ENCODE results near the gene RNASEH2A. TPM values are rescaled to one million over a fixed set of nuclear protein-coding genes. Genes with fewer than 3 reads are reported as not detected.
A peak's percentile ranks its signal among the peaks of the same experiment; 100 is the strongest.

Gene RNASEH2A
- polyA plus RNA-seq, 1 experiment, result 11.7 TPM

- ChIA-PET POLR2A (interaction anchor here (0.7 to 2.9 kb wide), 5 partner anchors 10 to 33 kb away, joined by 3 to 157 read pairs (median 16); partner anchors contain the start of gene JUNB), CTCF (interaction anchor here (3.8 to 7.5 kb wide), 3 partner anchors 12 to 17 kb away, joined by 28 to 92 read pairs (median 56); partner anchors contain the start of gene JUNB)
- H3K9me3 ChIP-seq (ENCODE audit: control insufficient read depth, insufficient read depth, low read length), result peaks cover 3% of the 10 kb centered on the region; the same call in 1 of the 2 replicates
- H3K27ac ChIP-seq (ENCODE audit: low read depth, low read length), result peak overlapping the region; percentile 98
- H3K27me3 ChIP-seq (ENCODE audit: control insufficient read depth, insufficient read depth, low read length), result no peaks in the 10 kb centered on the region
- H3K4me3 ChIP-seq (ENCODE audit: low read depth, low read length), result peak overlapping the region; percentile 68
- no peak for DNase-seq (ENCODE audit: low read depth, low spot score)
- no peak for TF ChIP-seq CTCF (IDR thresholded peaks at IDR 0.05; ENCODE audit: low read depth, low read length)
Observed at GRCh38 chr19:12779162-12779993, 27.0 kb upstream of the RNASEH2A start.

DNA sequence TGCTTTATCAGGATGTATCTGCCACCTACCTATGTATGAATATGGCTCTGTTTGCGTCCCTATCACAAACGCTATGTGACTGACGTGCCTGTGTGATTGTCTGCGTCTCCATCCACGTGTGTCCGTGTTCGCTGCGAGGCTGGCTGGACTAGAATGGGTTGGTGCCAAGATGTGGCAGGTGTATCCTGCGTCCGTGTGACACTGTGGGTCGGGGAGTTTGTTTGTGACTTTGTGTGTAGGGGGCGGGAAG, 24.3 kb upstream of the RNASEH2A start:
- DNase-seq (ENCODE audit: low read depth, low spot score), result no peak
- CTCF ChIA-PET, result interaction anchor here (1.0 to 1.9 kb wide), 2 partner anchors 16 to 21 kb away, joined by 4 to 5 read pairs; no protein-coding TSS in a partner anchor
- Histone ChIP-seq H3K4me3 (ENCODE audit: low read depth, low read length) (peak overlapping the region; percentile 57), H3K27ac (ENCODE audit: low read depth, low read length) (peak overlapping the region; percentile 75), H3K9me3 (ENCODE audit: control insufficient read depth, insufficient read depth, low read length) (no peaks in the 10 kb centered on the region; the same call in 1 of the 2 replicates), H3K27me3 (ENCODE audit: control insufficient read depth, insufficient read depth, low read length) (no peaks in the 10 kb centered on the region)
- POLR2A ChIA-PET, result interaction anchor here (1.0 to 1.6 kb wide), 2 partner anchors 10 to 24 kb away, joined by 4 to 75 read pairs; partner anchors contain the start of genes JUNB and RNASEH2A
- TF ChIP-seq CTCF (IDR thresholded peaks at IDR 0.05; ENCODE audit: low read depth, low read length), result no peak

DNA sequence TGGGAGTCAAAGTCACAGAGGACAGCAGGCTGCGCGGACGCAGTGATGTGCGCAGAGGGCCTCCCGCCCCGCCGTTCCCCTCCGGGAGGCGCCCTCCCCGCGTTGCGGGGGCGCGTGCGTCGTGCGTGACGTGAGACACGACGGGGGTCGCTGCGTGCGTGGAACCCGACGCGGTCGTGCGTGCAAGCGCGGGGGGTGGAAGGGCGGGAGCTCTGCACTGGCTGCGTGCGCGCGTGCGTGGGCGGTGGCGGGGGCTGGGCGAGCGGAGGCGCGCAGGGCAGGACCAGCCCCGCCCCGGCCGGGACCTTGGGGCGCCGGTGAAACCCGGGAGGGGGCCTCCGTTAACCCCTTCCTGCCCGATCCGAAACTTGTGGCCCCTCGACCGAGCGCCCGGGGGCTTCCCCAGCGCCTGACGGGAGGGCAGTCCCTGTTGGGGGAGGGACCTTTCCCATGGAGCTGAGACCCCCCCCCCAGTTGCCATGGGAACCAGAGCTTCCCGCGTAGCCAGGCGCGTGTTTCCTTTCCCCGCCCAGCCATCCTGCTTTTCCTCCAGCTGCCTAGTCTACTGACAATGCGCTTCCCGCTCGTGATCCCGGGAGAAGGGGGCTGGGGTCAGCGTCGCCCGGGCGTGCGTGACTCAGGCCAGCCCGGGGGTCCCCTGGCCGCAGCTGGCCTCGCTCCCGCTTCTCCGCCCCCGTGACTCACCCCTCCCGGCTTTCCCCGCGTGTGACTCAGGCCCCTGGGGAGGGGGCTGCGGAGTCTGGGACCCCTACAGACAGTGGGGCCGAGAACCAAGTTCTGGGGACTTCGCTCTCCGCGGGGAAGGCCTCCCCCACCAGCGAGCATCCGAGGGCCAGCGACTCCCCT, 23.7 kb upstream of the RNASEH2A start:
- POLR2A ChIA-PET, result interaction anchor here (1.0 to 1.6 kb wide), 2 partner anchors 9 to 24 kb away, joined by 4 to 75 read pairs; partner anchors contain the start of genes JUNB and RNASEH2A
- TF ChIP-seq CTCF (IDR thresholded peaks at IDR 0.05; ENCODE audit: low read depth, low read length), result no peak
- CTCF ChIA-PET, result interaction anchor here (0.9 to 1.9 kb wide), 4 partner anchors 16 to 22 kb away, joined by 3 to 6 read pairs (median 4); no protein-coding TSS in a partner anchor
- Histone ChIP-seq H3K27ac (ENCODE audit: low read depth, low read length) (peak overlapping the region; percentile 83), H3K9me3 (ENCODE audit: control insufficient read depth, insufficient read depth, low read length) (no peaks in the 10 kb centered on the region; the same call in 1 of the 2 replicates), H3K27me3 (ENCODE audit: control insufficient read depth, insufficient read depth, low read length) (no peaks in the 10 kb centered on the region), H3K4me3 (ENCODE audit: low read depth, low read length) (peak overlapping the region; percentile 57)
- no peak for DNase-seq (ENCODE audit: low read depth, low spot score)

GRCh38 chr19:12783291-12783848, 23.0 kb upstream of the RNASEH2A start:
- DNase-seq (ENCODE audit: low read depth, low spot score), result no peak
- Histone ChIP-seq H3K4me3 (ENCODE audit: low read depth, low read length) (peak overlapping the region; percentile 57), H3K27ac (ENCODE audit: low read depth, low read length) (peak overlapping the region; percentile 83), H3K27me3 (ENCODE audit: control insufficient read depth, insufficient read depth, low read length) (no peaks in the 10 kb centered on the region), H3K9me3 (ENCODE audit: control insufficient read depth, insufficient read depth, low read length) (no peaks in the 10 kb centered on the region)
- CTCF ChIA-PET, result interaction anchor here (0.9 to 1.9 kb wide), 3 partner anchors 17 to 23 kb away, joined by 3 to 6 read pairs (median 5); no protein-coding TSS in a partner anchor
- TF ChIP-seq CTCF (IDR thresholded peaks at IDR 0.05; ENCODE audit: low read depth, low read length), result no peak
- POLR2A ChIA-PET, result interaction anchor here (1.6 kb wide), 1 partner anchor 9 kb away, joined by 75 read pairs; the partner anchor contains the start of gene JUNB

Measured in AG04450 (cell line).